HG03439 (cell line): ENCODE data around the gene CLEC18C.
"Not testable (repeated sequence)": the region's sequence is repeated elsewhere in the genome, so short reads cannot be mapped to it uniquely, and the experiment has no call there.

Source experiments
- ATAC-seq: cut with Tn5 transposase; IDR thresholded peaks from one replicate; pipeline ENCODE4 v1.9.1; 2021; ENCODE audit warnings: mild to moderate bottlenecking, moderate library complexity; ENCODE audit not compliant: unreplicated experiment

The CLEC18C gene

GRCh38 chr16:70158261-70158939, 15.2 kb upstream of the CLEC18C start:
- ATAC-seq, result no peak

GRCh38 chr16:70159355-70160348, 13.9 kb upstream of the CLEC18C start:
- no peak for ATAC-seq

- no peak for ATAC-seq
Observed at GRCh38 chr16:70160388-70160787, 13.2 kb upstream of the CLEC18C start.

- no peak for ATAC-seq
Observed at GRCh38 chr16:70160821-70161220, 12.8 kb upstream of the CLEC18C start.

GRCh38 chr16:70161350-70161749, 12.2 kb upstream of the CLEC18C start:
- no peak for ATAC-seq

- ATAC-seq, result no peak
Observed at GRCh38 chr16:70162041-70162451, 11.5 kb upstream of the CLEC18C start.

GRCh38 chr16:70163596-70163995, 10.0 kb upstream of the CLEC18C start:
- ATAC-seq, result no peak

GRCh38 chr16:70166688-70167087, 6.9 kb upstream of the CLEC18C start:
- not testable (repeated sequence) for ATAC-seq

- ATAC-seq, result not testable (repeated sequence)
Observed at GRCh38 chr16:70173916-70174315, 329 bp downstream of the CLEC18C start.

GRCh38 chr16:70174387-70174932, 873 bp downstream of the CLEC18C start:
- ATAC-seq, result not testable (repeated sequence)

- not testable (repeated sequence) for ATAC-seq
Observed at GRCh38 chr16:70187858-70188607, 14.4 kb downstream of the CLEC18C start.

GRCh38 chr16:70188608-70188915, 15.0 kb downstream of the CLEC18C start:
- ATAC-seq, result not testable (repeated sequence)

- ATAC-seq, result not testable (repeated sequence)
Observed at GRCh38 chr16:70190574-70190973, 17.0 kb downstream of the CLEC18C start.

GRCh38 chr16:70196683-70197300, 23.2 kb downstream of the CLEC18C start:
- ATAC-seq, result not testable (repeated sequence)

- not testable (repeated sequence) for ATAC-seq
Observed at GRCh38 chr16:70197611-70198010, 24.0 kb downstream of the CLEC18C start.

- ATAC-seq, result not testable (repeated sequence)
Observed at GRCh38 chr16:70198230-70198629, 24.6 kb downstream of the CLEC18C start.

- ATAC-seq, result not testable (repeated sequence)
Observed at GRCh38 chr16:70198666-70199065, 25.1 kb downstream of the CLEC18C start.

- ATAC-seq, result not testable (repeated sequence)
Observed at GRCh38 chr16:70199170-70199569, 25.6 kb downstream of the CLEC18C start.

- not testable (repeated sequence) for ATAC-seq
Observed at GRCh38 chr16:70200063-70200462, 26.5 kb downstream of the CLEC18C start.

GRCh38 chr16:70203508-70203907, 29.9 kb downstream of the CLEC18C start:
- ATAC-seq, result not testable (repeated sequence)
